OCI-LY7 (cell line): ENCODE data around the gene DOK3. TPM values are rescaled to one million over a fixed set of nuclear protein-coding genes. Genes with fewer than 3 reads are reported as not detected.

Experiments used
- BruUV-seq: library from RNA; stranded (reverse); fragments of 400-500 nt; replicated peaks from 2 replicates; lab custom pipeline; 2021; lab: Mats Ljungman, UMichigan
- CTCF ChIA-PET: fragments of 300-600 bp; sonication (Branson Sonifier 250); formaldehyde crosslinking; loops from one replicate; lab custom pipeline; 2022; ENCODE audit warnings: antibody characterized with exemption; ENCODE audit not compliant: unreplicated experiment; lab: Charles Lee
- POLR2A ChIA-PET: fragments of 300-600 bp; sonication (Branson Sonifier 250); formaldehyde crosslinking; loops from one replicate; lab custom pipeline; 2022; ENCODE audit warnings: antibody characterized with exemption; lab: Charles Lee
- DNase-seq: peaks from one replicate; pipeline ENCODE4 v3.0.0-alpha.2; 2015; ENCODE audit warnings: low spot score
- H2AFZ ChIP-seq: fragments of 200-600 bp; sonication (generic), shearing (Covaris generic); 2 replicates; pipeline ENCODE4 v1.6.1; 2014; ENCODE audit warnings: mild to moderate bottlenecking, antibody characterized with exemption, low read length, moderate library complexity
- H3K27ac ChIP-seq: fragments of 200-600 bp; sonication (generic); 2 replicates; pipeline ENCODE4 v1.5.1; 2014; ENCODE audit warnings: mixed run types, low read depth, mild to moderate bottlenecking, moderate library complexity, low read length, inconsistent platforms; ENCODE audit not compliant: poor library complexity, severe bottlenecking
- H3K36me3 ChIP-seq: fragments of 200-600 bp; sonication (generic); 2 replicates; pipeline ENCODE4 v1.6.1; 2014; ENCODE audit warnings: mild to moderate bottlenecking, antibody characterized with exemption, low read length, moderate library complexity, mixed read lengths; ENCODE audit not compliant: insufficient read depth
- H3K4me1 ChIP-seq: fragments of 200-600 bp; sonication (generic); 2 replicates; pipeline ENCODE4 v1.5.1; 2014; ENCODE audit warnings: mild to moderate bottlenecking, low read length; ENCODE audit not compliant: insufficient read depth, poor library complexity, severe bottlenecking
- H3K4me2 ChIP-seq: fragments of 200-600 bp; sonication (generic); 2 replicates; pipeline ENCODE4 v1.6.1; 2014; ENCODE audit warnings: mild to moderate bottlenecking, low read length
- H3K4me3 ChIP-seq: fragments of 200-600 bp; sonication (generic); 2 replicates; pipeline ENCODE4 v1.5.1; 2014; ENCODE audit warnings: mild to moderate bottlenecking, low read depth, low read length; ENCODE audit not compliant: poor library complexity, severe bottlenecking
- H3K79me2 ChIP-seq: fragments of 200-600 bp; sonication (generic); 2 replicates; pipeline ENCODE4 v1.6.1; 2016; ENCODE audit warnings: low read depth, mild to moderate bottlenecking, low read length, moderate library complexity, mixed read lengths; ENCODE audit not compliant: insufficient read depth
- H3K9me2 ChIP-seq: fragments of 200-600 bp; sonication (generic); 2 replicates; pipeline ENCODE4 v1.6.1; 2016; ENCODE audit warnings: mild to moderate bottlenecking, low read length, mixed read lengths; ENCODE audit not compliant: insufficient read depth
- H3K9me3 ChIP-seq: fragments of 200-600 bp; sonication (generic); 2 replicates; pipeline ENCODE4 v1.6.1; 2014; ENCODE audit warnings: mild to moderate bottlenecking, mixed run types, low read length, mixed read lengths
- H4K20me1 ChIP-seq: fragments of 200-600 bp; sonication (generic); 2 replicates; pipeline ENCODE4 v1.6.1; 2014; ENCODE audit warnings: mild to moderate bottlenecking, antibody characterized with exemption, low read length, moderate library complexity, mixed read lengths; ENCODE audit not compliant: insufficient read depth
- EZH2phosphoT487 ChIP-seq: fragments of 200-600 bp; sonication (generic); IDR thresholded peaks from 2 replicates; pipeline ENCODE4 v1.6.1; 2018; ENCODE audit warnings: low read depth, borderline replicate concordance, mild to moderate bottlenecking, mixed run types, antibody characterized with exemption, low read length, moderate library complexity, mixed read lengths
- intact Hi-C: fragments of 100-400 bp; cut with micrococcal nuclease; formaldehyde crosslinking; loops from one replicate; pipeline ENCODE4 v1.10.0; 2022; ENCODE audit not compliant: unreplicated experiment
- total RNA-seq, 2 experiments: library from RNA; depleted of rRNA in 1 of 2; stranded (reverse); fragments of >200 nt in 1 of 2; shearing (Covaris generic) in 1 of 2; gene quantifications; 2 replicates each; pipeline ENCODE4 v1.2.3, GENCODE V29; 2014 to 2022
- TF ChIP-seq, protein P1 (sequence below): fragments of 200-600 bp; sonication (generic); conservative IDR thresholded peaks from 2 replicates; pipeline ENCODE4 v1.5.1; 2014; ENCODE audit warnings: mild to moderate bottlenecking, antibody characterized with exemption, low read length, moderate library complexity, mixed read lengths

The DOK3 gene
- total RNA-seq, 2 experiments from 2014 or later, result 186 to 260 TPM

DNA sequence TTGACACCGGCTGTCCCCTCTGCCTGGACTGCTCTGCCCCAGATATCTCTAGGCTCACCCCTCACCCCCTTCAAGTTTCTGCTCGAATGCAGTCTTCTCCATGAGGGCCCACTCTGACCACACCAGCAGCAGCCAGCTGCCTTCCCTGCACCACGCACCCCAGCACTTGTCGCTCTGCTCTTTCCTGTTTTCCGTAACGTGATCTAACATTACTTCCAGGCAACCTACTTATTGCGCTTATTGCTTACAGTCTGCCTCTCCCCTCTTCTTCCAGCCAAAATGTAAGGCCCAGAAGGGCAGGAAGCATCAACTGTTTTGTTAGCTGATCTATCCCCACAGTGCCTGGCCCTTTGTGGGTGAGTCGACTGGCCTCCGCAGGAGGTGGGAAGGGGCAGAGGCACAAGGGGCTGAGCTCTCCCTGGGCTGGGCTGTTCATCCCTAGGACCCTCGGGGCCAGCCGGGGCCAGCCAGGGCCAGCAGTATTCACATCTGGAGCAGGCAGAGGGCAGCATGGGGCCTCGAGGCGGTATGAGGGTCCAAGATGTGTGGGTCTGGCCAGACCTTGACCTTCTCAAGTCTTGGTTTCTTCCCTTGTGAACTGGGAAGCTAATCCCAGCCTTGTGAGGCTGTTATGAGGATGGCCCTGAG, 24.6 kb downstream of the DOK3 start:
- no peak overlapping the region for H3K27ac ChIP-seq
- peaks cover 12% of the 10 kb centered on the region; the same call in 1 of the 2 replicates for H3K36me3 ChIP-seq
- H3K79me2 ChIP-seq, result no peaks in the 10 kb centered on the region
- no peaks in the 10 kb centered on the region for H3K9me2 ChIP-seq
- BruUV-seq, result no TSS peak
- no peak for DNase-seq
- H2AFZ ChIP-seq, result no peak overlapping the region
- CTCF ChIA-PET, result no interaction called here
- H3K9me3 ChIP-seq, result no peaks in the 10 kb centered on the region
- H3K4me3 ChIP-seq, result no peak overlapping the region
- H4K20me1 ChIP-seq, result no peaks in the 10 kb centered on the region
- no peak overlapping the region for H3K4me2 ChIP-seq
- peaks cover 13% of the 10 kb centered on the region for H3K4me1 ChIP-seq
- intact Hi-C loops, result no loop called here
- POLR2A ChIA-PET, result no interaction called here
- TF ChIP-seq, protein P1, sequence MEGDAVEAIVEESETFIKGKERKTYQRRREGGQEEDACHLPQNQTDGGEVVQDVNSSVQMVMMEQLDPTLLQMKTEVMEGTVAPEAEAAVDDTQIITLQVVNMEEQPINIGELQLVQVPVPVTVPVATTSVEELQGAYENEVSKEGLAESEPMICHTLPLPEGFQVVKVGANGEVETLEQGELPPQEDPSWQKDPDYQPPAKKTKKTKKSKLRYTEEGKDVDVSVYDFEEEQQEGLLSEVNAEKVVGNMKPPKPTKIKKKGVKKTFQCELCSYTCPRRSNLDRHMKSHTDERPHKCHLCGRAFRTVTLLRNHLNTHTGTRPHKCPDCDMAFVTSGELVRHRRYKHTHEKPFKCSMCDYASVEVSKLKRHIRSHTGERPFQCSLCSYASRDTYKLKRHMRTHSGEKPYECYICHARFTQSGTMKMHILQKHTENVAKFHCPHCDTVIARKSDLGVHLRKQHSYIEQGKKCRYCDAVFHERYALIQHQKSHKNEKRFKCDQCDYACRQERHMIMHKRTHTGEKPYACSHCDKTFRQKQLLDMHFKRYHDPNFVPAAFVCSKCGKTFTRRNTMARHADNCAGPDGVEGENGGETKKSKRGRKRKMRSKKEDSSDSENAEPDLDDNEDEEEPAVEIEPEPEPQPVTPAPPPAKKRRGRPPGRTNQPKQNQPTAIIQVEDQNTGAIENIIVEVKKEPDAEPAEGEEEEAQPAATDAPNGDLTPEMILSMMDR, result no peak
- TF ChIP-seq EZH2phosphoT487, result no peak

DNA sequence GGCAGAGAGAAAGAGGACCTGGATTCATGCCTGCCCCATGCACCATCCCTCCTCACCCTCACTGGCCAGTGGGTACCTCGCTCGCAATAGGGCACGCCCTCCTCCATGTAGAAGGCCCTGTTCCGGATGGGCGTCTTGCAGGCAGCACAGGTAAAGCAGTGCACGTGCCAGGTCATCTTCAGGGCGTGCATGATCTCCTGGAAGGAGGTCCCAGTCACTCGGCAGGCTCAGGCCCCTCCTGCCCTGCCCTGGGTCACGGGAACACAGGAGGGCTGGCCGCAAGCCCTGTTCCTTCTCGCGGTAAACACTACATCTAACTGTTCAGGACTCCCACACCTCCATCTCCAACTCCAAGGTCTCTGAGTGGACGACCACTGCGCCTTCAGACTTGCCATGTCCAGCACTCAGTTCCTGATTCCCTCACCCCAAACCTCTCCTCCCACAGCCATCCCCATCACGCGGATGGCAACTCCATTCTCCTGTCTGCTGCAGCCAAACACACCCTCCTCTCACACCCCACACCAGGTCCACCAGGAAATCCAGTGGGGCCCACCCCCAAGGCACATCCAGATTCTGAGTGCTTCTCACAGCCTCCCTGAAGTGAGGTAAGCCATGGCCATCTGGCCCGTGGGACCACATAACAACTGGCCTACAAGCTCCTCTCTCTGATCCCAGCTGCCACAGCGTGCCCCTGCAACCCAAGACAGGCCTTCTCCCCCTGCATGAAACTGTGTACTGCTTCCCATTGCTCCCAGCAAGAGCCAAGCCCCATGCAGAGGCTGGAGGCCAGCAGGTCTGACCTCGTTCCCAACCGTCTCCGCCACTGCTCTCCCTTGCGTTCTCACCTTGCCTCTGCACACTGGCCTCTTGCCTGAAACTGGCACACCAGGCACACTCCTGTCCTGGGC, 25.4 kb downstream of the DOK3 start:
- no peak overlapping the region for H3K27ac ChIP-seq
- no peaks in the 10 kb centered on the region for H3K9me2 ChIP-seq
- no peaks in the 10 kb centered on the region for H3K9me3 ChIP-seq
- DNase-seq, result no peak
- H2AFZ ChIP-seq, result no peak overlapping the region
- no peak for TF ChIP-seq EZH2phosphoT487
- TF ChIP-seq, protein P1, result no peak
- ChIA-PET POLR2A (no interaction called here), CTCF (no interaction called here)
- H3K4me1 ChIP-seq, result peaks cover 5% of the 10 kb centered on the region
- peaks cover 12% of the 10 kb centered on the region; the same call in 1 of the 2 replicates for H3K36me3 ChIP-seq
- H3K79me2 ChIP-seq, result no peaks in the 10 kb centered on the region
- no TSS peak for BruUV-seq
- no peak overlapping the region for H3K4me3 ChIP-seq
- intact Hi-C loops, result no loop called here
- no peaks in the 10 kb centered on the region for H4K20me1 ChIP-seq
- H3K4me2 ChIP-seq, result no peak overlapping the region

DNA sequence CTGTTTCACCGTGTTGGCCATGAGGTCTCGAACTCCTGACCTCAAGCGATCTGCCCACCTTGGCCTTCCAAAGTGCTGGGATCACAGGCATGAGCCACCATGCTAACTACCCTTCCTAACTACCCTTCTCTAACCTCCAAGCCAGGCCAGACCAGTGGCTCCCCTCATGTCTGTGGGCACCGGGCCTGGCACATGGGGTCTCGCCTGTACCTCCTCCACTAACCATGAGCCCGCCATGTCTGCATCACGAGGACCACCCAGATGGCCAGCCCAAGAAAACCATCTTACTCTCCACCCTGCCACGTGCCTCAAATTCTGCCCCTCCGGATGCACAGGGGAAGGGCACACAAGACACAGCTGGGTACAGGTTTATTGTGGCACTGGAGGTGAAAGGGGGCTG, 26.6 kb downstream of the DOK3 start:
- no peak overlapping the region for H3K4me2 ChIP-seq
- no peaks in the 10 kb centered on the region for H3K79me2 ChIP-seq
- no TSS peak for BruUV-seq
- DNase-seq, result no peak
- H3K27ac ChIP-seq, result no peak overlapping the region
- TF ChIP-seq, protein P1, result no peak
- TF ChIP-seq EZH2phosphoT487, result no peak
- no peak overlapping the region for H3K4me3 ChIP-seq
- no peaks in the 10 kb centered on the region for H4K20me1 ChIP-seq
- no peaks in the 10 kb centered on the region for H3K9me2 ChIP-seq
- no peaks in the 10 kb centered on the region for H3K4me1 ChIP-seq
- H3K9me3 ChIP-seq, result no peaks in the 10 kb centered on the region
- intact Hi-C loops, result no loop called here
- ChIA-PET CTCF (no interaction called here), POLR2A (no interaction called here)
- H3K36me3 ChIP-seq, result peaks cover 12% of the 10 kb centered on the region; the same call in 1 of the 2 replicates
- no peak overlapping the region for H2AFZ ChIP-seq
